Mucosa of rectum (tissue), 2 donors: Measurements from ENCODE around the gene NEMP2.
A peak's percentile ranks its signal among the peaks of the same experiment; 100 is the strongest.

Source experiments
- H3K27ac ChIP-seq, 2 donors: one replicate each; pipeline ENCODE4 v1.7.0; 2013; ENCODE audit warnings: inconsistent platforms in 2 of 2, low read depth in 2 of 2, low read length in 2 of 2
- H3K27me3 ChIP-seq, 2 donors: one replicate each; pipeline ENCODE4 v1.7.0; 2013; ENCODE audit warnings: low read length in 2 of 2; ENCODE audit not compliant: control insufficient read depth in 2 of 2, insufficient read depth in 2 of 2
- H3K36me3 ChIP-seq, 2 donors: one replicate each; pipeline ENCODE4 v1.7.0; 2013; ENCODE audit warnings: low read length in 2 of 2; ENCODE audit not compliant: control insufficient read depth in 2 of 2, insufficient read depth in 2 of 2
- H3K4me1 ChIP-seq, 2 donors: one replicate each; pipeline ENCODE4 v1.7.0; 2013; ENCODE audit warnings: low read length in 2 of 2, mild to moderate bottlenecking in 1 of 2; ENCODE audit not compliant: control insufficient read depth in 2 of 2, insufficient read depth in 2 of 2
- H3K4me3 ChIP-seq, 2 donors: one replicate each; pipeline ENCODE4 v1.7.0; 2013; ENCODE audit warnings: low read length in 2 of 2
- H3K9ac ChIP-seq, 2 donors: one replicate each; pipeline ENCODE4 v1.7.0; 2013; ENCODE audit warnings: low read length in 2 of 2, low read depth in 1 of 2, mild to moderate bottlenecking in 1 of 2
- H3K9me3 ChIP-seq, 2 donors: one replicate each; pipeline ENCODE4 v1.7.0; 2013; ENCODE audit warnings: low read length in 2 of 2; ENCODE audit not compliant: control insufficient read depth in 2 of 2
- donor health status: healthy.
- donor health status: Normal muscosa, but diverticular disease.

Gene NEMP2

GRCh38 chr2:190534310-190535120 lies at the start of gene NEMP2:
TSS of gene NEMP2 (minus strand) at chr2:190534722. CDS start at chr2:190534655, 67 bp downstream.
- Histone ChIP-seq H3K9me3 (peaks cover 0 to 2% of the 10 kb centered on the region in 2 donors), H3K36me3 (no peaks in the 10 kb centered on the region), H3K4me1 (peaks cover 5 to 9% of the 10 kb centered on the region in 2 donors), H3K27ac (peak within 1 kb of the TSS; percentile 92 to 93), H3K9ac (peak within 1 kb of the TSS; percentile 93 to 95), H3K27me3 (no peaks in the 10 kb centered on the region), H3K4me3 (peak within 1 kb of the TSS; percentile 83 to 96)

- Histone ChIP-seq H3K9ac (no peak overlapping the region), H3K27ac (no peak overlapping the region), H3K4me1 (peaks cover 9 to 14% of the 10 kb centered on the region in 2 donors), H3K27me3 (no peaks in the 10 kb centered on the region), H3K4me3 (no peak overlapping the region), H3K36me3 (no peaks in the 10 kb centered on the region), H3K9me3 (no peaks in the 10 kb centered on the region)
Observed at GRCh38 chr2:190583507-190584337, 49.2 kb upstream of the NEMP2 start.

- peaks cover 17 to 20% of the 10 kb centered on the region in 2 donors for H3K4me1 ChIP-seq
- no peaks in the 10 kb centered on the region for H3K36me3 ChIP-seq
- no peak overlapping the region for H3K27ac ChIP-seq
- H3K9ac ChIP-seq = no peak overlapping the region
- H3K9me3 ChIP-seq = no peaks in the 10 kb centered on the region
- no peaks in the 10 kb centered on the region for H3K27me3 ChIP-seq
- H3K4me3 ChIP-seq = no peak overlapping the region
Observed at GRCh38 chr2:190582736-190583506, 48.4 kb upstream of the NEMP2 start.

- H3K27me3 ChIP-seq = no peaks in the 10 kb centered on the region
- no peaks in the 10 kb centered on the region for H3K36me3 ChIP-seq
- no peak overlapping the region for H3K9ac ChIP-seq
- H3K27ac ChIP-seq = no peak overlapping the region
- H3K4me1 ChIP-seq = peaks cover 21 to 23% of the 10 kb centered on the region in 2 donors
- no peaks in the 10 kb centered on the region for H3K9me3 ChIP-seq
- H3K4me3 ChIP-seq = no peak overlapping the region
Observed at GRCh38 chr2:190582019-190582418, 47.5 kb upstream of the NEMP2 start.

DNA sequence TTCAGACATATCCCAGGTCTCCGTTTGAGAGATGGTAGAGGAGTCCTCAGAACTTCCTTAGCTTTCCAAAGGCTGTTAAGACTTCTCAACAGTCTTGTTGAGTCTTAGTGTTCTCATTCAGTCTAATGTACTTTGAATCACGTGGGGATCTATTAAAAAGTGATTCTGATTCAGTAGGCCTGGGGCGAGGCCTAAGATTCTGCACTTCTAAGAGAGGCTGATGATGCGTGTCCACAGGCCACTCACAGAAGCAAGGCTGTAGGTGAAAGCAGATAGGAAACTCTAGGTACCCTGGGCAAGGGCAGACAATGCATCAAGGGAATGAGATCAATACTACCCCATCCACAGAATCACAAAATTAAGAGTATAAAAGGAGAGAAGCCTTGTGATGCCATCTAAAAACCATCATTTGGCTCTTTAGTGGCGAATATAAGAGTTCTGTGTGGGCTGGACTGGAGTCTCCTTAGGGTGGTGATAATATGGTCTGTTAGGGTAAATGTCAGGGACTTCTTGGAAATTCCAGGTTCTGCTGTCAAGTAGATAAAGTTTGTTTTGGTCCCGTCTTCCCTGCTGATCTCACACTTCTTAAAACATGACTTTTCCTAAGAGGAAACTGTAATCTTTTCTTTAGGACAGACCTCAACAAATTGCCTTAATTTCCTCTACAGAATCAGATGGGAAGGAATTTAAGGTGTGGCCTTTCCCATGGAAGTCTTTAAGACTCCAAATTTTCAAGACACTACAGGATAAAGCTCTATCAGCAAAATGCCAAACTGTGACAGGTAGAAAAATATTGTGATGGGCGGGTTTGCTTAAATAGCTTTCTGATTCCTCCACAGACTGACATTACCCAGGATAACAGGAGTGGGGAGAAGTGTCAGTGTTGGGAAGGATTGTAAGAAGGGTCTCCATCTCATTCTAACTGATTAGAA lies 45.7 kb upstream of the NEMP2 start:
- Histone ChIP-seq H3K9me3 (no peaks in the 10 kb centered on the region), H3K27ac (peak overlapping the region; percentile 79 to 84), H3K27me3 (no peaks in the 10 kb centered on the region), H3K4me1 (peaks cover 25 to 26% of the 10 kb centered on the region in 2 donors), H3K4me3 (no peak overlapping the region), H3K36me3 (no peaks in the 10 kb centered on the region), H3K9ac (no peak overlapping the region)

DNA sequence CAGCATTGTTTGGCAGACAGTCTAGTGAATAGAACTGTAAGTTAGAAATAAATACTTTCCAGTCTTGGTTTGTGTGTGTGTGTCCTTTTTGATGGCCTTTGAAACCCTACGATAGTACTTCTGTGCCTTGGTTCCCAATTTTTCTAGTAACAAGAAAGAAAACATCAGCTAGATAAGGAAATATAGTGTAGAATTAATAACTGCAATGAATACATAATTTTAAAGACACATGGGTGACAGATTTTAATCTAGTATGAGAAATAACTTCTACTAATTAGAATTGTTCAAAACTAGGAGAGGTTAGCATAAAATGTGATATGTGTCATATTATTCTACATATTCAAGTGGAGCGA lies 44.5 kb upstream of the NEMP2 start:
- H3K27ac ChIP-seq = peak overlapping the region; percentile 79 to 84

DNA sequence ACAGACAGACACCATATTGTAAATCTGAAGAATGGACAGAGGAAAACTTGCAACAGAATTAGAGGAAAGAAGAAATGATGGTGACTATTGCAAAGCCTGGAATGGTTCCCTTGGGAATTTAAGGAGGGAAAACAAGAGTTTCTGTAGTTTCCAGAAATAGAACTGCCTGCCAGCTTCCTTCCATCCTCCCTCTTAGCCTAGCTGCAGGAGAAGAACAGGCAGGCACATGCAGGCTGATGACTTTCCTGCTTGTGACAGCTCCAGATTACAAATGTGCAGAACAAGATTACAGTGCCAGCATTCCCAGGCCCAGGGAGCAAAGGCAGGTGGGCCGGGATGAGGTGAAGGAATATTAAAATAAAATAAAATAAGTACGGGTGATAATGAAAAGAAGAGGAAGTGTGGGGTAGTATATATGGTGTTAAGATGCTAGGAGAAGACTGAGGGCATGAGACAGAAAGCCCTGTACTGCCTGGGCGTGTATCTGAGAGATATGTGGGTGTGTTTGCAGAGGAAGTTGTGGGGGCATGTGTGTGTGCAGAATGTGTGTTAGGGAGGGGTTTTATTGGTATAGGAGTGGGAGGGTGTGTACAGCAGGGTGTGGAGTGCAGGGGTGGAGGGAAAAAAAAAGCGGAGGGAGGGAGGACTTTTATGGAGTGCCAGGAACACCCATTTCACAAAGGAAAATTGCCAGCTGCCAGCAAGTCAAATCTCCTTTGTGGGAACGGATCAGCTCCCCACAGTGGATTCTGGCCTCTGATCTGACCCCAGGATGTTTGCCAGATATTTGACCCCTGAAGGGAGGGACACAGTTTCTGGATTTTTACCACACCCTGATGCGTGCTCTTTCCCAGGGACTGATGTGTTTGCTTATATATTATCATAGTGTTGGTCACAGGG lies 43.9 kb upstream of the NEMP2 start:
- Histone ChIP-seq H3K9me3 (no peaks in the 10 kb centered on the region), H3K4me3 (peak overlapping the region; percentile 17 to 26), H3K27ac (peak overlapping the region; percentile 79 to 84), H3K27me3 (no peaks in the 10 kb centered on the region), H3K4me1 (peaks cover 25 to 26% of the 10 kb centered on the region in 2 donors), H3K9ac (peak overlapping the region in 1 of 2 donors; percentile 53), H3K36me3 (no peaks in the 10 kb centered on the region)

More for the DNA sequence above, 44.5 kb upstream of the NEMP2 start:
- Histone ChIP-seq H3K4me3 (peak overlapping the region in 1 of 2 donors; percentile 23), H3K4me1 (peaks cover 25 to 26% of the 10 kb centered on the region in 2 donors), H3K9ac (peak overlapping the region; percentile 47 to 53), H3K27me3 (no peaks in the 10 kb centered on the region), H3K36me3 (no peaks in the 10 kb centered on the region), H3K9me3 (no peaks in the 10 kb centered on the region)

DNA sequence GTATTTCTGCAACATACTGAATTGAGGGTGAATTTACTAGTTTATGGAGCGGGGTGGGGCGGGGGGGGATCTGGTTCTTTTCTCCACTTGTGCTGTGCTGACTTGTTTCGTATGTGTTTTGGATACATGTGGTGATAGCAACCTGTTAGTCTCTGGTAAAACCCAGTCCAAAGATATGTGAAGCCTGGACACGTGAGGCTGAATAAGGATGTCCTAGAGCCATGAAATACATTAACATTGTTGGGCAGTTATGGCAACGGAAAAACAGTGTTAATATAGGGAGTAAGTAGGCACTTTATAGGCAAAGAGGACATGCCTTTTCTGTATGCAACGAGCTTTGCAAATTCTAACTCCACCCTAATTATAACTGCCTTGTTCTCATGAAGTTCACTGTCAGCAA lies 42.1 kb upstream of the NEMP2 start:
- Histone ChIP-seq H3K36me3 (no peaks in the 10 kb centered on the region), H3K9ac (peak overlapping the region in 1 of 2 donors; percentile 12), H3K4me1 (peaks cover 25 to 32% of the 10 kb centered on the region in 2 donors), H3K27me3 (no peaks in the 10 kb centered on the region), H3K9me3 (no peaks in the 10 kb centered on the region), H3K4me3 (peak overlapping the region in 1 of 2 donors; percentile 4), H3K27ac (peak overlapping the region; percentile 64 to 79)
